Measurements from ENCODE around the gene TMEM218.
"Not testable (repeated sequence)": the region's sequence is repeated elsewhere in the genome, so short reads cannot be mapped to it uniquely, and the experiment has no call there.

TMEM218 gene

DNA sequence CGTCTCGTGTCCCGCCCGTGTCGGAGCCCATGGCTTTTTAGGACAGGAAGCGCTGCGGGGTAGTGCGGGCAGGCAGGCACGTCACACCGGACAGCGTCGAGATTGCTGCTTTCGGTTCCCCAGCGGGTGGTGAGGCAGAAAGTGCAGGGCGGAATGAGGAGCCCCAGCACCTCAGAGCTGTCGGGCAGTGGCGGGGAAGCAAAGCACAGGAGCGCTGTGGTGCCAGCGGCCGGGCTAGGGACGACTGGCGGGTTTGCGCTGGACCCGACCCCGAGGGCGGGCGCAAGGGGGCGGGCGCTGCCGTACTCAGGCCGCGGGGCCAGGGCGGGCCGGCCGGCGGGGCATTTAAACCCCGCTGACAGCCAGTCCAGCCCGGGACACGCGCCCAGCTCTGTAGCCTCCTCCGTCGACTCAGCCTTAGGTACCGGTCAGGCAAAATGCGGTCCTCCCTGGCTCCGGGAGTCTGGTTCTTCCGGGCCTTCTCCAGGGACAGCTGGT, 48.4 kb downstream of the TMEM218 start, which contains the start of gene SLC37A2:
Gene SLC37A2 (plus strand): TSS at position 375 of the 498 bp plus-strand sequence. CDS start 63 bp downstream, at position 438.
- TF ChIP-seq CTCF (conservative IDR thresholded peaks at IDR 0.05; ENCODE audit: control insufficient read depth, insufficient read depth, low read depth, low read length): no peak
- DNase-seq (ENCODE audit: low read depth): peak; percentile 49
- peak within 1 kb of the TSS; percentile 66 for H3K4me3 ChIP-seq (ENCODE audit: control insufficient read depth, low read depth, low read length)

DNA sequence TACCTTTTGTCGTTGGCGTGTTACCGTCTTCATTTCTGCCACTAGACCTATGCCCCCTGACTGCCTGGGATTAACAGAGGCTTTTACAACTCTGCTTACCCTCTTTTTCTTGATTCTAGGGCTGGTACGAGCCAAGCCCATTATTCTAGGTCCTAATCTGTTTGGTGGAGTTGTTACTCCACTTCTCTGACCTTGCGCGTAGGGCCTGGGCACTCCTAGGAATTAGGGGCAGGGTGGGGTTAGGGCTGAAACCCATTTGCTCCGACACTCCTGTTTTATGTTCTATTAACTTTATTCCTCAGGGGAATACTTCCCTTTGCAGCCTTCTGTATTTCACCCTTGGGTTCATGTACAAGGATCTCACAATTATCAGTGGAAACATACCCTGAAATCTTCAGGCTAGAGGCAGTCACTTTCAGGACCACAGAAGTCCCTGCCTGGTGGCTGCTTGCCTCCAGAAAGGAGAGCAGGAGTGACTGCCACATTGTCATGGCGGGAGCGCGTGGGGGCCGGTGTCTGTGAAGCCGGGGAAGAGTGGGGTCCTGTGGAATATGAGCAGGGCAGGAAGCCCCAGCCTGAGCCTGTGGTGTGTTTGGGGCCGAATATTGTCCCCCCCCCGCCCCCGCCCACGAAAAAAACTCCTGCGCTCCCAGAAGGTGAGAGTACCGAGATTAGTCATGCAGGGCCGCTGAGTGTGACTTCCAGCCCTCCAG, 49.1 kb downstream of the TMEM218 start:
- no peak for DNase-seq (ENCODE audit: low read depth)
- peak overlapping the region; percentile 66 for H3K4me3 ChIP-seq (ENCODE audit: control insufficient read depth, low read depth, low read length)
- no peak for TF ChIP-seq CTCF (conservative IDR thresholded peaks at IDR 0.05; ENCODE audit: control insufficient read depth, insufficient read depth, low read depth, low read length)

- H3K4me3 ChIP-seq (ENCODE audit: control insufficient read depth, low read depth, low read length): no peak overlapping the region
- no peak for TF ChIP-seq CTCF (conservative IDR thresholded peaks at IDR 0.05; ENCODE audit: control insufficient read depth, insufficient read depth, low read depth, low read length)
- DNase-seq (ENCODE audit: low read depth): no peak
Measured at GRCh38 chr11:125061281-125061680, 50.1 kb downstream of the TMEM218 start.

- no peak overlapping the region for H3K4me3 ChIP-seq (ENCODE audit: control insufficient read depth, low read depth, low read length)
- TF ChIP-seq CTCF (conservative IDR thresholded peaks at IDR 0.05; ENCODE audit: control insufficient read depth, insufficient read depth, low read depth, low read length): no peak
- no peak for DNase-seq (ENCODE audit: low read depth)
Measured at GRCh38 chr11:125057693-125058016, 53.8 kb downstream of the TMEM218 start.

GRCh38 chr11:125056931-125057692, 54.3 kb downstream of the TMEM218 start:
- TF ChIP-seq CTCF (conservative IDR thresholded peaks at IDR 0.05; ENCODE audit: control insufficient read depth, insufficient read depth, low read depth, low read length): no peak
- H3K4me3 ChIP-seq (ENCODE audit: control insufficient read depth, low read depth, low read length): no peak overlapping the region
- no peak for DNase-seq (ENCODE audit: low read depth)

- not testable (repeated sequence) for DNase-seq (ENCODE audit: low read depth)
Measured at GRCh38 chr11:125056111-125056510, 55.3 kb downstream of the TMEM218 start.

GRCh38 chr11:125055107-125055715, 56.2 kb downstream of the TMEM218 start:
- no peak for DNase-seq (ENCODE audit: low read depth)
- H3K4me3 ChIP-seq (ENCODE audit: control insufficient read depth, low read depth, low read length): no peak overlapping the region
- no peak for TF ChIP-seq CTCF (conservative IDR thresholded peaks at IDR 0.05; ENCODE audit: control insufficient read depth, insufficient read depth, low read depth, low read length)

More at GRCh38 chr11:125056111-125056510, 55.3 kb downstream of the TMEM218 start:
- H3K4me3 ChIP-seq (ENCODE audit: control insufficient read depth, low read depth, low read length): not testable (repeated sequence)

Data from fibroblast of mammary gland (primary cell).